GM12892 (cell line): ENCODE data around the gene KIF1B.

Experiments used
- POLR2A ChIP-seq: IDR thresholded peaks from 2 replicates; pipeline ENCODE4 v1.6.1; 2011; ENCODE audit warnings: low read depth, low read length, control low read depth
- POLR2AphosphoS5 ChIP-seq: IDR thresholded peaks from 2 replicates; pipeline ENCODE4 v1.6.1; 2011; ENCODE audit warnings: low read depth, low read length, control low read depth
- TAF1 ChIP-seq: IDR thresholded peaks from 2 replicates; pipeline ENCODE4 v1.6.1; 2011; ENCODE audit warnings: low read depth, mild to moderate bottlenecking, control low read depth, low read length, borderline replicate concordance

- TF ChIP-seq POLR2AphosphoS5: no peak
- TF ChIP-seq POLR2A: no peak
- TF ChIP-seq TAF1: no peak
Measured at GRCh38 chr1:10245674-10246073, 35.3 kb downstream of the KIF1B start.
